GM03348 (cell line): Measurements from ENCODE around the gene LIF.
A peak's percentile ranks its signal among the peaks of the same experiment; 100 is the strongest.
"Not testable (repeated sequence)": the region's sequence is repeated elsewhere in the genome, so short reads cannot be mapped to it uniquely, and the experiment has no call there.

ENCODE experiments used
- DNase-seq: peaks from one replicate; pipeline ENCODE4 v3.0.0; 2012; ENCODE audit warnings: low spot score

Gene LIF

GRCh38 chr22:30241576-30242371 lies 4.8 kb downstream of the LIF start:
- no peak for DNase-seq

- DNase-seq: no peak
Measured at GRCh38 chr22:30240541-30241417, 5.8 kb downstream of the LIF start.

GRCh38 chr22:30239488-30240405 lies 6.8 kb downstream of the LIF start:
- no peak for DNase-seq

GRCh38 chr22:30238661-30239487 lies 7.7 kb downstream of the LIF start:
- no peak for DNase-seq

GRCh38 chr22:30238136-30238535 lies 8.4 kb downstream of the LIF start:
- DNase-seq: no peak

GRCh38 chr22:30236875-30237274 lies 9.7 kb downstream of the LIF start:
- DNase-seq: no peak

GRCh38 chr22:30235687-30236170 lies 10.8 kb downstream of the LIF start:
- DNase-seq: peak; percentile 82

- DNase-seq: no peak
Measured at GRCh38 chr22:30234786-30235470, 11.6 kb downstream of the LIF start.

- DNase-seq: not testable (repeated sequence)
Measured at GRCh38 chr22:30234325-30234724, 12.2 kb downstream of the LIF start.

GRCh38 chr22:30233582-30233981 lies 13.0 kb downstream of the LIF start:
- no peak for DNase-seq

- no peak for DNase-seq
Measured at GRCh38 chr22:30232716-30233218, 13.8 kb downstream of the LIF start.

- DNase-seq: no peak
Measured at GRCh38 chr22:30230787-30231461, 15.6 kb downstream of the LIF start.

GRCh38 chr22:30230330-30230729 lies 16.2 kb downstream of the LIF start:
- no peak for DNase-seq

GRCh38 chr22:30228509-30229359 lies 17.8 kb downstream of the LIF start:
- DNase-seq: no peak

- no peak for DNase-seq
Measured at GRCh38 chr22:30227438-30228228, 18.9 kb downstream of the LIF start.

- no peak for DNase-seq
Measured at GRCh38 chr22:30226192-30226832, 20.2 kb downstream of the LIF start.

GRCh38 chr22:30225220-30225927 lies 21.2 kb downstream of the LIF start:
- no peak for DNase-seq
